K562 (cell line): ENCODE measurements around the gene USP15. TPM values are rescaled to one million over a fixed set of nuclear protein-coding genes. Genes with fewer than 3 reads are reported as not detected.

ENCODE experiments used
- BRF1 ChIP-seq: IDR thresholded peaks from 3 replicates; pipeline ENCODE4 v1.6.1; 2011; ENCODE audit warnings: borderline replicate concordance, mild to moderate bottlenecking; ENCODE audit not compliant: insufficient read length; ENCODE audit errors: extremely low read depth
- C11orf30 ChIP-seq: fragments of 450-650 bp; IDR thresholded peaks from 2 replicates; pipeline ENCODE4 v1.6.1; 2016; ENCODE audit warnings: low read depth, mild to moderate bottlenecking
- DPF2 ChIP-seq: fragments of 450-650 bp; IDR thresholded peaks from 2 replicates; pipeline ENCODE4 v1.6.1; 2016
- ETV5 ChIP-seq: sonication (generic); formaldehyde crosslinking; IDR thresholded peaks from 2 replicates; pipeline ENCODE4 v1.4.0; 2020; ENCODE audit warnings: low read depth, mild to moderate bottlenecking, missing genetic modification reagents
- FOXA3 ChIP-seq, 2 experiments: fragments of 450-650 bp in 1 of 2; sonication (generic) in 1 of 2; formaldehyde crosslinking; IDR thresholded peaks in 1 of 2; conservative IDR thresholded peaks in 1 of 2; 2 replicates each; pipeline versions ENCODE4 v1.4.0 to v1.8.0; 2020 to 2022; ENCODE audit warnings: mild to moderate bottlenecking in 2 of 2, missing genetic modification reagents in 1 of 2
- FOXJ3 ChIP-seq: sonication (generic); formaldehyde crosslinking; IDR thresholded peaks from 2 replicates; pipeline ENCODE4 v1.4.0; 2020; ENCODE audit warnings: mild to moderate bottlenecking, missing genetic modification reagents
- HMG20B ChIP-seq: fragments of 250-450 bp; sonication (Bioruptor Pico); IDR thresholded peaks from 2 replicates; pipeline ENCODE4 v1.5.0; 2021; ENCODE audit warnings: mild to moderate bottlenecking
- HMGN3 ChIP-seq: IDR thresholded peaks from 2 replicates; pipeline ENCODE4 v1.6.1; 2011; ENCODE audit warnings: borderline replicate concordance, low read depth, mild to moderate bottlenecking, mixed read lengths, low read length; ENCODE audit not compliant: insufficient read length; ENCODE audit errors: extremely low read depth
- JUNB ChIP-seq: fragments of 450-650 bp; formaldehyde crosslinking; conservative IDR thresholded peaks from 2 replicates; pipeline ENCODE4 v1.4.0; 2020; ENCODE audit warnings: mild to moderate bottlenecking
- LARP7 ChIP-seq: fragments of 450-650 bp; IDR thresholded peaks from 2 replicates; pipeline ENCODE4 v1.6.1; 2016
- NCOA6 ChIP-seq: fragments of 450-650 bp; IDR thresholded peaks from 2 replicates; pipeline ENCODE4 v1.6.1; 2017; ENCODE audit warnings: mild to moderate bottlenecking
- NONO ChIP-seq, 2 experiments: fragments of 200-400 bp in 1 of 2; fragments of 450-650 bp in 1 of 2; formaldehyde crosslinking in 1 of 2; IDR thresholded peaks; 2 replicates each; pipeline ENCODE4 v1.6.1; 2017; ENCODE audit warnings: low read depth in 2 of 2, mild to moderate bottlenecking in 2 of 2, moderate library complexity in 2 of 2, low read length in 1 of 2
- SMAD1 ChIP-seq: fragments of 150-350 bp; IDR thresholded peaks from 2 replicates; pipeline ENCODE4 v1.6.1; 2014; ENCODE audit warnings: low read length, low read depth; ENCODE audit not compliant: partially characterized antibody
- SMARCB1 ChIP-seq: IDR thresholded peaks from 2 replicates; pipeline ENCODE4 v1.6.1; 2011; ENCODE audit warnings: improper control_type of control experiment, low read depth; ENCODE audit not compliant: insufficient read length
- SRSF7 ChIP-seq: fragments of 200-400 bp; formaldehyde crosslinking; optimal IDR thresholded peaks from 2 replicates; pipeline ENCODE3; 2017; ENCODE audit warnings: mild to moderate bottlenecking, low read depth, low read length
- TBL1XR1 ChIP-seq, 2 experiments: IDR thresholded peaks; 2 replicates each; pipeline ENCODE4 v1.6.1; 2012; ENCODE audit warnings: improper control_type of control experiment in 2 of 2, low read length in 2 of 2, mild to moderate bottlenecking in 1 of 2
- ZKSCAN8 ChIP-seq: fragments of 200-800 bp; sonication (Bioruptor generic); IDR thresholded peaks from 2 replicates; pipeline ENCODE4 v1.6.1; 2016; ENCODE audit warnings: missing genetic modification characterization, missing compliant biosample characterization
- ZNF232 ChIP-seq: sonication (generic); formaldehyde crosslinking; IDR thresholded peaks from 2 replicates; pipeline ENCODE4 v1.8.0; 2022; ENCODE audit warnings: mild to moderate bottlenecking, missing genetic modification reagents
- ZNF263 ChIP-seq: sonication (generic); formaldehyde crosslinking; IDR thresholded peaks from 2 replicates; pipeline ENCODE4 v1.8.0; 2022; ENCODE audit warnings: mild to moderate bottlenecking, missing genetic modification reagents, borderline replicate concordance
- ZNF785 ChIP-seq: fragments of 250-450 bp; sonication (Bioruptor Pico); IDR thresholded peaks from 2 replicates; pipeline ENCODE4 v1.4.0; 2020; ENCODE audit warnings: mild to moderate bottlenecking
- polyA plus RNA-seq, 8 experiments: library from polyadenylated mRNA; depleted of rRNA in 4 of 8; stranded (reverse) in 5 of 8; unstranded in 3 of 8; fragments of >200 nt; fragmentation: Nextera tagmentation in 2 of 8; fragmentation: Illumina TruSeq in 1 of 8; extraction: Ambion mirVana in 2 of 8; extraction: Trizol in 1 of 8; gene quantifications; 2 replicates each; pipeline versions ENCODE4 v1.2.1 to v1.2.3, GENCODE V29; 2011 to 2014; ENCODE audit warnings: inconsistent platforms in 1 of 8, missing spikeins in 1 of 8
- total RNA-seq, 7 experiments: library from RNA; depleted of rRNA in 6 of 7; stranded (reverse); fragments of >200 nt in 6 of 7; fragmentation: Illumina TruSeq in 2 of 7; extraction: Trizol in 2 of 7; gene quantifications; 2 replicates each; pipeline versions ENCODE4 v1.2.1 to v1.2.3, GENCODE V29; 2011 to 2021; ENCODE audit warnings: low replicate concordance in 1 of 7
- TF ChIP-seq, protein P1 (sequence below): sonication (generic); formaldehyde crosslinking; IDR thresholded peaks from 2 replicates; pipeline ENCODE4 v1.8.0; 2022; ENCODE audit warnings: missing genetic modification reagents, mild to moderate bottlenecking, borderline replicate concordance
- TF ChIP-seq, protein P2 (sequence below), 2 experiments: IDR thresholded peaks in 1 of 2; conservative IDR thresholded peaks in 1 of 2; 2 replicates each; pipeline ENCODE4 v1.6.1; 2016; ENCODE audit warnings: low read depth in 2 of 2, mild to moderate bottlenecking in 1 of 2, missing compliant biosample characterization in 1 of 2, missing genetic modification characterization in 1 of 2, moderate library complexity in 1 of 2

Gene USP15
- total and polyA plus RNA-seq, 9 of the 15 experiments (the other 6 are each of a cell fraction or from before 2014, with no cell fraction given) = 140 to 272 (median 182) TPM

DNA sequence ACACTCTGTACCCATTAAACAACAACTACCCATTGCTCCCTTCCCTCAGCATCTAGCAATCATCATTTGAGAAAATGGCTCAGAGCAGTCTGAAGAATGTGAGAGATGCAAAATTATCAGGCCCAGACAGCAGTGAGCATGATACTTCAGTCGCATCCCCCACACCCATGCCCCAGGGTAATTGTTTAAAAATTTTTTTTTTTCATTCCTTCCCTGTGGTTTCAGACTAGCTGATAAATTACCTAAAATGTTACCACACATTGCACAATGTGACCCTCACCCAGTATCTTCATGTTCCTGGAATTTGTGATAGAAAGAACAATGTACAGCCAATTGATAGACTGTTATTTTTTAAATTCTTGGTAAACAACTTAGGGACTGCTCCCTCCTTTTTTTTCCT is 11.3 kb upstream of the USP15 start (continued):
- TF ChIP-seq, protein P1, sequence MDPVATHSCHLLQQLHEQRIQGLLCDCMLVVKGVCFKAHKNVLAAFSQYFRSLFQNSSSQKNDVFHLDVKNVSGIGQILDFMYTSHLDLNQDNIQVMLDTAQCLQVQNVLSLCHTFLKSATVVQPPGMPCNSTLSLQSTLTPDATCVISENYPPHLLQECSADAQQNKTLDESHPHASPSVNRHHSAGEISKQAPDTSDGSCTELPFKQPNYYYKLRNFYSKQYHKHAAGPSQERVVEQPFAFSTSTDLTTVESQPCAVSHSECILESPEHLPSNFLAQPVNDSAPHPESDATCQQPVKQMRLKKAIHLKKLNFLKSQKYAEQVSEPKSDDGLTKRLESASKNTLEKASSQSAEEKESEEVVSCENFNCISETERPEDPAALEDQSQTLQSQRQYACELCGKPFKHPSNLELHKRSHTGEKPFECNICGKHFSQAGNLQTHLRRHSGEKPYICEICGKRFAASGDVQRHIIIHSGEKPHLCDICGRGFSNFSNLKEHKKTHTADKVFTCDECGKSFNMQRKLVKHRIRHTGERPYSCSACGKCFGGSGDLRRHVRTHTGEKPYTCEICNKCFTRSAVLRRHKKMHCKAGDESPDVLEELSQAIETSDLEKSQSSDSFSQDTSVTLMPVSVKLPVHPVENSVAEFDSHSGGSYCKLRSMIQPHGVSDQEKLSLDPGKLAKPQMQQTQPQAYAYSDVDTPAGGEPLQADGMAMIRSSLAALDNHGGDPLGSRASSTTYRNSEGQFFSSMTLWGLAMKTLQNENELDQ (CRISPR knock-in tag) = no peak
- TF ChIP-seq NCOA6 = no peak
- TF ChIP-seq ZNF263 (CRISPR knock-in tag) = no peak
- TF ChIP-seq NONO (IDR thresholded peaks at IDR 0.05; ENCODE audit: low read depth in 2 of 2, low read length in 1 of 2) = no peak
- no peak for TF ChIP-seq C11orf30
- TF ChIP-seq SMAD1 = no peak
- no peak for TF ChIP-seq FOXJ3 (CRISPR knock-in tag)
- no peak for TF ChIP-seq BRF1
- TF ChIP-seq TBL1XR1 (IDR thresholded peaks at IDR 0.05; ENCODE audit: low read length in 2 of 2) = peak in 1 of 2 experiments; percentile 97; a peak in 2 of 4 replicates
- peak in 1 of 2 experiments; percentile 39; a peak in 1 of 4 replicates for TF ChIP-seq FOXA3 (CRISPR knock-in tag; conservative IDR thresholded peaks at IDR 0.05 in 1 of 2, IDR thresholded peaks at IDR 0.05 in 1 of 2)
- TF ChIP-seq DPF2 = peak; percentile 93
- no peak for TF ChIP-seq SRSF7
- TF ChIP-seq, protein P2, sequence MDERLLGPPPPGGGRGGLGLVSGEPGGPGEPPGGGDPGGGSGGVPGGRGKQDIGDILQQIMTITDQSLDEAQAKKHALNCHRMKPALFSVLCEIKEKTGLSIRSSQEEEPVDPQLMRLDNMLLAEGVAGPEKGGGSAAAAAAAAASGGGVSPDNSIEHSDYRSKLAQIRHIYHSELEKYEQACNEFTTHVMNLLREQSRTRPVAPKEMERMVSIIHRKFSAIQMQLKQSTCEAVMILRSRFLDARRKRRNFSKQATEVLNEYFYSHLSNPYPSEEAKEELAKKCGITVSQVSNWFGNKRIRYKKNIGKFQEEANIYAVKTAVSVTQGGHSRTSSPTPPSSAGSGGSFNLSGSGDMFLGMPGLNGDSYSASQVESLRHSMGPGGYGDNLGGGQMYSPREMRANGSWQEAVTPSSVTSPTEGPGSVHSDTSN (CRISPR knock-in tag; IDR thresholded peaks at IDR 0.05; ENCODE audit: low read depth) = no peak
- TF ChIP-seq, protein P2 (tag; conservative IDR thresholded peaks at IDR 0.05; ENCODE audit: low read depth) = peak; percentile 41; the same call in 1 of the 2 replicates
- TF ChIP-seq SMARCB1 = no peak
- TF ChIP-seq ETV5 (CRISPR knock-in tag) = no peak
- TF ChIP-seq HMG20B (CRISPR knock-in tag) = no peak
- TF ChIP-seq JUNB = no peak
- 0 out of 2 replicates have a peak, but pooled peaks have one; percentile 40 for TF ChIP-seq ZKSCAN8 (CRISPR knock-in tag)
- TF ChIP-seq ZNF785 (CRISPR knock-in tag) = no peak
- TF ChIP-seq LARP7 = no peak
- TF ChIP-seq HMGN3 = no peak
- TF ChIP-seq ZNF232 = no peak
